Testis (tissue), 3 donors: Measurements from ENCODE around the gene TOMM40L. TPM values are rescaled to one million over a fixed set of nuclear protein-coding genes. Genes with fewer than 3 reads are reported as not detected.

Source experiments
- DNase-seq: peaks from one replicate; pipeline ENCODE4 v3.0.0-alpha.2; 2019
- H3K27ac ChIP-seq, 2 donors: fragments of 200-600 bp; sonication (generic); one replicate each; pipeline ENCODE4 v1.5.1; 2019
- H3K27me3 ChIP-seq: fragments of 200-600 bp; sonication (generic); one replicate; pipeline ENCODE4 v1.5.1; 2019
- H3K36me3 ChIP-seq: fragments of 200-600 bp; sonication (generic); one replicate; pipeline ENCODE4 v1.5.1; 2017; ENCODE audit warnings: low read depth; ENCODE audit errors: missing control alignments
- H3K4me1 ChIP-seq: fragments of 200-600 bp; sonication (generic); one replicate; pipeline ENCODE4 v1.5.1; 2019
- H3K4me3 ChIP-seq, 2 donors: fragments of 200-600 bp; sonication (generic); one replicate each; pipeline ENCODE4 v1.5.1; 2017 to 2019
- H3K9me3 ChIP-seq: fragments of 200-600 bp; sonication (generic); one replicate; pipeline ENCODE4 v1.5.1; 2017
- POLR2A ChIP-seq: fragments of 450-650 bp; IDR thresholded peaks from one replicate; pipeline ENCODE4 v1.6.1; 2017; ENCODE audit warnings: antibody characterized with exemption, mild to moderate bottlenecking, moderate library complexity
- WGBS, 2 donors: methylation state at CpG; one replicate each; pipeline ENCODE4 v1.1.5; 2018; 5-methylcytosine and 5-hydroxymethylcytosine counted together
- intact Hi-C: fragments of 100-400 bp; cut with DNase I; formaldehyde crosslinking; loops from one replicate; pipeline ENCODE4 v1.15.1; 2023; ENCODE audit warnings: low total_unique reads
- polyA plus RNA-seq: library from polyadenylated mRNA; stranded (reverse); fragments of 350-450 nt; fragmentation: Illumina TruSeq; extraction: RNeasy Lipid Tissue Mini Kit (QIAGEN cat#74804); gene quantifications from one replicate; pipeline ENCODE4 v1.2.3, GENCODE V29; 2014; ENCODE audit warnings: low read depth, low replicate concordance; ENCODE audit not compliant: insufficient read depth
- total RNA-seq, 2 donors: library from RNA; depleted of rRNA; stranded (reverse); fragments of >200 nt; gene quantifications; one replicate each; pipeline ENCODE4 v1.2.3, GENCODE V29; 2016
- TF ChIP-seq, protein P1 (sequence below), 3 experiments: fragments of 450-650 bp in 2 of 3; fragments of 200-600 bp in 1 of 3; sonication (generic) in 1 of 3; IDR thresholded peaks; one replicate each; pipeline ENCODE4 v1.5.1; 2016 to 2019; ENCODE audit warnings: antibody characterized with exemption in 3 of 3, mild to moderate bottlenecking in 2 of 3, moderate library complexity in 1 of 3

The TOMM40L gene
- total and polyA plus RNA-seq, 3 donors from 2014 or later, result 4.7 to 7.5 (median 6.0) TPM

DNA sequence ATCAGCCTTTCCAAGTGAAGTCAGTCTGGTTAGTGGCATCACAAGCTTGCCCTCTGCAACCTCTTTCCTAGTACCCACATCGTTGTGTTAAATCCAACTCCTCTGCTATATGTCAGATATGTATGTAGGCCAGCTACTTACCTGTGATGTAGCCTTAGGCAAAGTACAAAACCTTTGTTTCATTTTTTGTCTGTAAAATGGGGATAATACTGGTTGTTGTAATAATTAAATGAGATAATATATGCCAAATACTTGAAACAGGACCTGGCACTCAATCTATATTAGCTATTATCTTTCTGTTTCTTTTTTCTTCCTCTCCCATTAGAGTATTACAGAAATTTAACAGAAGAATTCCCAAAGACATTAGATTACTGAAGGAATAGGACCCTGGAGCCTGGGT, 33.9 kb downstream of the TOMM40L start:
- Histone ChIP-seq H3K27me3 (no peaks in the 10 kb centered on the region), H3K27ac (no peak overlapping the region), H3K36me3 (no peaks in the 10 kb centered on the region), H3K9me3 (no peaks in the 10 kb centered on the region), H3K4me1 (peaks cover 13% of the 10 kb centered on the region), H3K4me3 (no peak overlapping the region)
- no peak for DNase-seq
- intact Hi-C loops, result no loop called here
- WGBS, 2 donors, result 40 to 64% methylated on average over 1 of the region's 1 CpG
- TF ChIP-seq, protein P1, sequence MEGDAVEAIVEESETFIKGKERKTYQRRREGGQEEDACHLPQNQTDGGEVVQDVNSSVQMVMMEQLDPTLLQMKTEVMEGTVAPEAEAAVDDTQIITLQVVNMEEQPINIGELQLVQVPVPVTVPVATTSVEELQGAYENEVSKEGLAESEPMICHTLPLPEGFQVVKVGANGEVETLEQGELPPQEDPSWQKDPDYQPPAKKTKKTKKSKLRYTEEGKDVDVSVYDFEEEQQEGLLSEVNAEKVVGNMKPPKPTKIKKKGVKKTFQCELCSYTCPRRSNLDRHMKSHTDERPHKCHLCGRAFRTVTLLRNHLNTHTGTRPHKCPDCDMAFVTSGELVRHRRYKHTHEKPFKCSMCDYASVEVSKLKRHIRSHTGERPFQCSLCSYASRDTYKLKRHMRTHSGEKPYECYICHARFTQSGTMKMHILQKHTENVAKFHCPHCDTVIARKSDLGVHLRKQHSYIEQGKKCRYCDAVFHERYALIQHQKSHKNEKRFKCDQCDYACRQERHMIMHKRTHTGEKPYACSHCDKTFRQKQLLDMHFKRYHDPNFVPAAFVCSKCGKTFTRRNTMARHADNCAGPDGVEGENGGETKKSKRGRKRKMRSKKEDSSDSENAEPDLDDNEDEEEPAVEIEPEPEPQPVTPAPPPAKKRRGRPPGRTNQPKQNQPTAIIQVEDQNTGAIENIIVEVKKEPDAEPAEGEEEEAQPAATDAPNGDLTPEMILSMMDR (IDR thresholded peaks at IDR 0.05), result no peak
- no peak for TF ChIP-seq POLR2A

DNA sequence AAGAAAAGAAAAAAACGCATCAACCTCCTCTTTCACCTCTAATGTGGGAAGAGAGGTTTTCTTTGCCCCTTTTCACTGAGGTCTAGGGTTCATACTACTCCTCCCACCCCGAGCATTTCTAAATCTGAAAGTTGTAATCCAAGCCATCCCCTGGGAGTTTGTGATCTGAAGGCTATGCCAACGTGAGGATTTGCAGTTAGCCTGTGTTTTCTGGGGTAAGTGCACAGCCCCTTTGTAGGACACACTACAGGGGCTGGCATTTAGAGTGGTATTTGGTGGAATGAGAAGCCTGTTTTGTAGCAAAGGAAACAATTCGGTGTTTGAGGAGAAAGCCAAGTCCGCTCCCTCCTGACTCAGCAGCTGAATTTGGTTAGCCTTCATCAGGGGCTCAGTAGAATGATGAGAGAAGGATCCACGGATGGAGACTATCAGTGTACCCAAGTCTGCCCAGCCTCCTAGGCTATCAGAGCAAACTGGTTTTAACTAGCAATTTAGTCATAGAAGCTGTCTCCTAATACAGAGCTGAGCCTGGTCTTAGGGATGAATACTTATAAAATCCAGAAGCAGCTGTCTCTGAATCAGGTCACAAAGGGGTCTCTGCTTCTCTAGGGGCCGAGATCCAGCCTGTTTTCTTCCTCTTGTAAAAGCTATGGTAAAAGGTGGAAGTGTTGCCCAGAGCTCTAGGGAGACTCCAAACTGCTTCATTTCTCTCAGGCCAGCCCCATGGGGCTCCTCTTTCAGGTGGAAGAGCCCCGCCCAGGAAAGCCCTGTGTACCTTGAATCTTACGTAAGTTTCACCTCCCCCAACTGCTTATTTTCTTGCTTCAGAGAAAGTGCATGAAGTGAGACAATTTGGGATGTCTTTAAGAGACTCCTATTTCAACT, 34.8 kb downstream of the TOMM40L start:
- no peak for DNase-seq
- H3K27ac ChIP-seq, result no peak overlapping the region
- no peaks in the 10 kb centered on the region for H3K27me3 ChIP-seq
- no peaks in the 10 kb centered on the region for H3K9me3 ChIP-seq
- TF ChIP-seq, protein P1 (IDR thresholded peaks at IDR 0.05), result no peak
- TF ChIP-seq POLR2A, result no peak
- WGBS, 2 donors, result 53 to 59% methylated on average over 9 of the region's 9 CpGs
- H3K36me3 ChIP-seq, result no peaks in the 10 kb centered on the region
- peaks cover 13% of the 10 kb centered on the region for H3K4me1 ChIP-seq
- H3K4me3 ChIP-seq, result no peak overlapping the region
- intact Hi-C loops, result no loop called here

DNA sequence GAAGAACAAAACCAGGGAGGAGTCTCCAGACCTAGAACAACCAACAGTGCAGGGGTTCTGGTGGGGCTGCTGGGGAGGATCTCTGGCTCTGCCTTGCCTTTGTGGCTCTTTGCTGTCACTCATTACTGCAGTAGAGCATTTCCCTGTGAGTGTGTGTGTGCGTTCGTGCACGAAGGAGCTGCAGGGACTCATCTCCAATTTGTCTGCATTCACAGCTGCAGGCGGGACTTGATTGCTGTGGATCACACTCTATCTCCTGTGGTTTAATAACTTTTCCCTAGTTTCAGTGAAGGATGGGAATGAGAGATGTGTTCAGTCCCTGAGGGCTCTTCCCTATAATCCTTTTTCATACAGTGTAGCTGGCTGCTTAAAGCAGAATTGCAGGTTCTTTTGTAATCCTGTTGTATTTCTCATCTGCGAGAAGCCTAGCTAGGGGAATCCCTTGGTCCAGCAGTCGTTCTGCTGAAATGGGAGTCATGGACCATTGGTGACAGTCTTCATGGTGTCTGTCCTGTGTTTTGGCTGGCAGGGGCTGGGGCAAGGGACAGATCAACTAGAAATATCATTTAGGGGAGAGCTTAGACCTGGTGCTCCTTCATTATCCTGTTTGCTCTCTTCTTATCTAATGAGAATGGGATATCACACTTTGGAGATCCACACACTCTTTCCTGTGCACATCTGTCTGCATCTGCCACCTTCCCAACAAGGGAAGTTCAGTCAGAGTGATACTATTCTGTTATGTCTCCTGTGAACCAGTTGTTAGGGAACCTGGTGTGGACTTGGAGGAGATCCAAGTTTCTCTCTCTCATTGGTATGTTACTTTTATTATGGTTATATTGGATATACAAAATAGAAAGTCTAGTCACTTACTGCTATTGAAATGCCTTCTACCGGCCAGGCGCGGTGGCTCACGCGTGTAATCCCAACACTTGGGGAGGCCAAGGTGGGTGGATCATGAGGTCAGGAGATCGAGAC, 35.7 kb downstream of the TOMM40L start:
- peaks cover 20% of the 10 kb centered on the region for H3K4me1 ChIP-seq
- H3K27ac ChIP-seq, result no peak overlapping the region
- H3K27me3 ChIP-seq, result no peaks in the 10 kb centered on the region
- no peak for DNase-seq
- WGBS, 2 donors, result 75 to 84% methylated on average over 12 of the region's 12 CpGs
- no peak overlapping the region for H3K4me3 ChIP-seq
- no peaks in the 10 kb centered on the region for H3K36me3 ChIP-seq
- no peaks in the 10 kb centered on the region for H3K9me3 ChIP-seq
- intact Hi-C loops, result no loop called here
- TF ChIP-seq, protein P1 (IDR thresholded peaks at IDR 0.05), result no peak
- TF ChIP-seq POLR2A, result no peak

GRCh38 chr1:161265305-161265704, 39.4 kb downstream of the TOMM40L start:
- no peaks in the 10 kb centered on the region for H3K36me3 ChIP-seq
- no peak overlapping the region for H3K27ac ChIP-seq
- 73 to 87% methylated on average over 5 of the region's 5 CpGs for WGBS, 2 donors
- H3K4me3 ChIP-seq, result no peak overlapping the region
- intact Hi-C loops, result no loop called here
- no peak for DNase-seq
- H3K9me3 ChIP-seq, result no peaks in the 10 kb centered on the region
- TF ChIP-seq, protein P1 (IDR thresholded peaks at IDR 0.05), result no peak
- TF ChIP-seq POLR2A, result no peak
- peaks cover 19% of the 10 kb centered on the region for H3K4me1 ChIP-seq
- H3K27me3 ChIP-seq, result no peaks in the 10 kb centered on the region
